Inferior parietal cortex (tissue), 1 donor: Measurements from ENCODE around the gene SNAI3.

ENCODE experiments used
- DNase-seq: peaks from one replicate; pipeline ENCODE4 v3.0.0-alpha.2; 2016; ENCODE audit errors: extremely low spot score

Gene SNAI3

GRCh38 chr16:88691924-88692560 lies 5.7 kb upstream of the SNAI3 start:
- DNase-seq = no peak

GRCh38 chr16:88691129-88691813 lies 5.0 kb upstream of the SNAI3 start:
- no peak for DNase-seq

DNA sequence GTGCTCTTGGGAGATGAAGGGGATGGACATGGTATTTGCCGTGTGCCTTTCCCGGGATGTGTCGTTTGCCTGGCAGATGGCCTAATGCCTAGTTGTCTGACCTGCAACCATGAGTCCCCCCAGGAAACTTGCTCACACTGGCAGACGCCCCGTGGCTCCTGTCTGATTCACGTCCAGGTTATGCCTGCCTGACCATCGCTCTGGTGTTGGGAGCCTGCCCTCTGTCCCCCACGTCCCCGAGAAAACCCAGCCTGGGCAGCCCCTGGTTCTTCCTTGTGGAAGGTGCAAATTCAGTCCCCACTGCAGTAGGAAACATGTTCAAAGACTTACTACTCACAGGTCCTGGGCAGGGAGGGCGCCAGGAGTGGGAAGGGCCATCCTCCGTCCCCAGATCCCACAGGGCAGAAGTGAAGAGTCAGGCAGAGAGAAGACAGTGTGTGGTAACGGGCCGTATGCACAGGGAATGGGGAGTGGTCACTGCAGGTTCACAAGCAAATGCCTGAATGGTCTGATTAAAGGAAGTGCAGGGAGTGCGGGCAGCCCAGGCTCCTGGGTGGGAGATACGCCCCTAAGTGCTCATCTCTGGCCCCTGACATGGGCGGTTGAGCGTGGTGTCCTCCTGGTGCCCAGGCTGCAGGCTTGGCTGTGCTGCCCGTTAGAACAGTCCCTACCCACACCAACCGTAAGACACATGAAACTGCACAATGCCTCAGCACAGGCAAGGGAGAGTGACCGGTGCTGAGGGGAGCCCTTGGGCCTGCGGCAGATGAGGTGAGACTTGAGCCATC lies 4.2 kb upstream of the SNAI3 start:
- no peak for DNase-seq

- DNase-seq = no peak
Observed at GRCh38 chr16:88688013-88688778, 1.9 kb upstream of the SNAI3 start.

GRCh38 chr16:88687676-88688012 lies 1.3 kb upstream of the SNAI3 start:
- DNase-seq = no peak

GRCh38 chr16:88687254-88687576 lies 908 bp upstream of the SNAI3 start:
- no peak for DNase-seq

GRCh38 chr16:88686062-88686438 lies 257 bp downstream of the SNAI3 start:
- no peak for DNase-seq

GRCh38 chr16:88685156-88686061 lies 898 bp downstream of the SNAI3 start:
- DNase-seq = no peak

GRCh38 chr16:88684569-88685155 lies 1.6 kb downstream of the SNAI3 start:
- DNase-seq = no peak

DNA sequence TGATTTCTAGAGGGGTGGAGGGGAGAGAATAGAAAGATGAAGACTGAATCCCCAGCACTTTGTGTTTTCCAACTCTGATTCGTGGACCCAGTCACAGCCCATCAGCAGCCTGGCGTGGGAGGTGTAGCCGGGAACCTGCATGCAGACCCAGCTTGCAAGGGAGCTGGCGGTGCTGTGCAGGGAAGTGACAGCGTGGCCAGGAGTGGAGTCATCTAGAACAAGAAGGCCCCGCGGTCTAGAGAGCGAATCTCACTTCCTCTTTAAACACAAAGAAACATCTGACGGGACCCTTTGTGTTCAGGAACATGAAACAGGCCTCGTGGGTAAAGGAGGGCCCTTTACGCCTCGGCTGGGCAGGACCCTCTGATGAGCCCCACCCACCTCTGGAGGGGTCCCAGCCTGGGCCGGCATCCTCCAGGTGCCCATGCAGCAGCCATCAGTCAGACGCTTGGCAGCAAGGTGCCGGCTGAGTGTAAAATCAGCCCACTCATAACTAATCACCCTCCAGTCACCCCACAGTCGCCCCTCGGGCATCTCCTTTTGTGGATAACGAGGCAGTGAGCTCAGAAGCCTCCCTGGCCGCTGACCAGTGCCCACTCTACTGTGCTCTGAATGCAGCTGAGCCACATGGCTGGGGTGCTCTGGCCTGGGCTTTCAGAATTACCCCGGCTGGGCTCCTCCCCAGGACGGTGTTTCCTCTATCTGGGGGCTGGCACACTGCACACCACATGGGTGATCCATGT lies 4.4 kb downstream of the SNAI3 start:
- no peak for DNase-seq

GRCh38 chr16:88681084-88681680 lies 5.1 kb downstream of the SNAI3 start:
- DNase-seq = no peak

GRCh38 chr16:88680554-88681083 lies 5.7 kb downstream of the SNAI3 start:
- DNase-seq = no peak

DNA sequence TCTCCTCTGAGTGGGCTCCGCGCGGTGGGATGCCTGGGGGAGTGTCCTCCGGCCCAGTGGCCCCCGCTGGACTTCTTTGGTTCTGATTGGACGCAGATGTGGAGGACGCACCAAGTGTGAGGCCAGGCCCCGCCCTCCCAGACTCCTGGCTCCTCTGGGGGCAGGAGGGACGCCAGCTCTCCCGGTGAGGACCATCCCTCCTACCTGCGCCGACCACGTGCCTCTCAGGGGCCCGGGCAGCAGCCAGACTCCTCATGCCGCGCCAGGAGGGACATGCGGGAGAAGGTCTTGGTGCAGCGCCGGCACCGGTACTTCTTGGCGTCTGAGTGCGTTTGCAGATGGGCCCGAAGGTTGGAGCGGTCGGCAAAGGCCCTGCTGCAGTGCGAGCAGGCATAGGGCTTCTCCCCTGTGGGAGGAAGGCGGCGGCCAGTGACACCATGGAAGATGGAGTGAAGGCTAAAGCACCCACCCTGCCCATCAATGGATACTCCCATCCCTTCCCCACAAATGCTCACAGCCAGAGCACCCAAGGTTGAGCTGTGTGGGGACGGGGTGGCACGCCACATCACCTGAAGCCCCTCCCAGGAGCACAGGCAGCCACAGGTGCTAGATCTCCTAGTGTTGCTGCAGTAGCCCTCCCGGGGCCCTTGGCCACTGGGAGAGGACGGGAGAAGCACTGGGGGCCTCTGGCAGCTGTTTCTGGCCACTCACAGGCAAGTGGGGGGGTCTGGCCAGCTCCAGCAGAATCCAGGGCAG lies 7.9 kb downstream of the SNAI3 start:
- no peak for DNase-seq

DNA sequence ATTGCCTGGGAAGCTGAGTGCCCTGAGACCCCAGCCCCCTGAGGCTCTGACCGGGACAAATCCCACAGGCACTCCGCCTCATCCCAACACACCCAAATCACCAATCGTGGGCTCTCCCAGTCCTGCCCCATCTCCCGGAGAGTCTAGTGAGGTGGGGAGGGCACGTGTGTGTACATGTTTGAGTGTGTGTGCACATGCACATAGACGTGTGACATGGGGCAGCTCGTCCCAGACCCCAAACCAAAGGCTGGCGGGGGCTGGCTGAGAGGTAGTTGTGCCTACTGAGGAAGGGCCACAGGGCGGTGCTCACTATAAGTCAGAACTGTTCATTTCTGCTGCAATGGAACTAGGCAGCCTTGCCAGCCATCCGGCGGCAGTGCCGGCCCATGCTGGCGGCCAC lies 8.6 kb downstream of the SNAI3 start:
- DNase-seq = no peak

GRCh38 chr16:88676502-88677242 lies 9.6 kb downstream of the SNAI3 start:
- no peak for DNase-seq

DNA sequence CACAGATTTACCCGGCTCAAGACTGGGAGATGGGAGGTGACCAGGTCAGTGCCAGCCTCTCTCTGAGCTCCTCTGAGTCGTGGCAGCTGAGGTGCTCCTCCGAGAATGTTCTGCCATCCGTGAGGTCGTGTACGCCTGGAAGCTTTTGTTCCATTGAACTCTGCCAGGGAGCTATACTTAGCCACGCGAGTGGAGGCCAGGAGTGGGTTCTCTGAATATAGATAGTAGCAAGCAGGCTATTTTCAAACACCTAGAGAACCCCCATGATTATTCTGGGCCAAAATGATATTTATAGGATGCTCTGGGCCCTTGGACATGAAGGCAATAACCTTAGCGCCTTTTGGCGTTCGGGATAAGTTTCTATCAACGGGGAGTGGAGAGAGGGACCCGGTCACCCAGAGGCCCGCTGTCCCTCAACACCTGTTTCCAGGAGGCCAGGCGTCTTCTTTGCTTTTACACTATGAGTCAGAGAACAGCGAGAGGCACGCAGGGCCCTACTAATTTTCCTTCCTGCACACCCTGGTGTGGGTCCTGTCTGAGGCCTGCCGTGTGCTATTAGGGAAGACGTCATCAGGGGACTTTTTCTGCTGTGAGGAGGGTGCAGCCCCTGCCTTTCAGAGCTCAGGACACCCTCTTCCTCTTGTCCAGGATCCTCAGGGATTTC lies 12.5 kb downstream of the SNAI3 start:
- no peak for DNase-seq

- no peak for DNase-seq
Observed at GRCh38 chr16:88672776-88673175, 13.5 kb downstream of the SNAI3 start.

GRCh38 chr16:88671806-88672205 lies 14.5 kb downstream of the SNAI3 start:
- DNase-seq = no peak
